OCI-LY1 (cell line): ENCODE results near the gene PBX3.

ENCODE experiments used
- H2AFZ ChIP-seq: fragments of 200-600 bp; sonication (generic), shearing (Covaris generic); 2 replicates; pipeline ENCODE4 v1.6.0; 2014; ENCODE audit warnings: antibody characterized with exemption, mild to moderate bottlenecking, low read length
- H3F3A ChIP-seq: fragments of 200-600 bp; sonication (generic), shearing (Covaris generic); 2 replicates; pipeline ENCODE4 v1.6.0; 2014; ENCODE audit warnings: mild to moderate bottlenecking, antibody characterized with exemption, low read length, moderate library complexity; ENCODE audit not compliant: insufficient read depth
- H3K27ac ChIP-seq: fragments of 200-600 bp; sonication (generic); 2 replicates; pipeline ENCODE4 v1.5.1; 2014; ENCODE audit warnings: low read length, mixed run types, mild to moderate bottlenecking, low read depth; ENCODE audit not compliant: poor library complexity, severe bottlenecking
- H3K27me3 ChIP-seq: fragments of 200-600 bp; sonication (generic); 2 replicates; pipeline ENCODE4 v1.6.0; 2014; ENCODE audit warnings: antibody characterized with exemption, mild to moderate bottlenecking, low read length, moderate library complexity; ENCODE audit not compliant: insufficient read depth
- H3K36me3 ChIP-seq: fragments of 200-600 bp; sonication (generic); 2 replicates; pipeline ENCODE4 v1.6.1; 2014; ENCODE audit warnings: mild to moderate bottlenecking, antibody characterized with exemption, low read length, moderate library complexity, mixed read lengths; ENCODE audit not compliant: insufficient read depth
- H3K4me1 ChIP-seq: fragments of 200-600 bp; sonication (generic); 2 replicates; pipeline ENCODE4 v1.5.1; 2014; ENCODE audit warnings: mild to moderate bottlenecking, low read length, moderate library complexity; ENCODE audit not compliant: insufficient read depth, severe bottlenecking
- H3K4me2 ChIP-seq: fragments of 200-600 bp; sonication (generic), shearing (Covaris generic); 2 replicates; pipeline ENCODE4 v1.6.1; 2014; ENCODE audit warnings: low read length
- H3K4me3 ChIP-seq: fragments of 200-600 bp; sonication (generic); 2 replicates; pipeline ENCODE4 v1.5.1; 2014; ENCODE audit warnings: low read length, low read depth, mild to moderate bottlenecking, mixed read lengths; ENCODE audit not compliant: poor library complexity, severe bottlenecking
- H3K79me2 ChIP-seq: fragments of 200-600 bp; shearing (Covaris generic); 2 replicates; pipeline ENCODE4 v1.6.1; 2016; ENCODE audit warnings: mixed run types, low read length, mixed read lengths; ENCODE audit not compliant: insufficient read depth
- H3K9ac ChIP-seq: fragments of 200-600 bp; sonication (generic), shearing (Covaris generic); 2 replicates; pipeline ENCODE4 v1.6.1; 2014; ENCODE audit warnings: mild to moderate bottlenecking, low read length, mixed read lengths
- H3K9me2 ChIP-seq: fragments of 200-600 bp; sonication (generic), shearing (Covaris generic); 2 replicates; pipeline ENCODE4 v1.6.1; 2014; ENCODE audit warnings: low read depth, mild to moderate bottlenecking, low read length, mixed read lengths
- H3K9me3 ChIP-seq: fragments of 200-600 bp; shearing (Covaris generic); 2 replicates; pipeline ENCODE4 v1.6.1; 2014; ENCODE audit warnings: low read length, mixed read lengths
- H4K20me1 ChIP-seq: fragments of 200-600 bp; sonication (generic), shearing (Covaris generic); 2 replicates; pipeline ENCODE4 v1.6.0; 2016; ENCODE audit warnings: mild to moderate bottlenecking, low read length; ENCODE audit not compliant: insufficient read depth
- CTCF ChIP-seq: fragments of 200-600 bp; sonication (generic), shearing (Covaris generic); IDR thresholded peaks from 2 replicates; pipeline ENCODE4 v1.5.1; 2017; ENCODE audit warnings: mild to moderate bottlenecking, antibody characterized with exemption, low read length, moderate library complexity, mixed read lengths
- EZH2 ChIP-seq: fragments of 200-600 bp; sonication (generic), shearing (Covaris generic); IDR thresholded peaks from 2 replicates; pipeline ENCODE4 v1.8.0; 2017; ENCODE audit warnings: borderline replicate concordance, mixed run types, mild to moderate bottlenecking, antibody characterized with exemption, low read length, moderate library complexity, mixed read lengths

The PBX3 gene

DNA sequence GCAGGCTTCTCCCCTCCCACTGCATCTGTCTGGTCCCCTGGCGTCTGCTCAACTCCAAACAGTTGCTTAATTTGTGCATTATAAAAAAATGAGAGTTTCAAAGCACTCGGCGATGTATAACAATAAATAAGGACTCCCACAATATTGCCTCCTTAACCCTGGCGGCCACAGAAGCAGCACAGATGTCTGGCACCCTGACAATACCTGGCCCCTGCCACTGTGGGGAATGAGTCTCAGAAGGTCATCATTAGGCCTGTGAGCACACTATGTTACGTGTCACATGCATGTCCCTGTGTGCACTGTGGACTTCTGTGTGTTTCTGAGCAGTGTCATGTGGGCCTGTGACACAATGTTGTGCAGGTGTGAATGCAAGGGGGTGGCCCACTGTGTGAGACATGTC is 236.5 kb downstream of the PBX3 start:
- no peaks in the 10 kb centered on the region for H3K36me3 ChIP-seq
- TF ChIP-seq CTCF, result no peak
- TF ChIP-seq EZH2, result no peak
- no peak overlapping the region for H2AFZ ChIP-seq
- H3K4me1 ChIP-seq, result no peaks in the 10 kb centered on the region
- no peak overlapping the region for H3K9ac ChIP-seq
- no peaks in the 10 kb centered on the region for H4K20me1 ChIP-seq
- no peaks in the 10 kb centered on the region for H3K9me2 ChIP-seq
- H3K27ac ChIP-seq, result no peak overlapping the region
- peaks cover 9% of the 10 kb centered on the region for H3K9me3 ChIP-seq
- H3K4me2 ChIP-seq, result no peak overlapping the region
- no peaks in the 10 kb centered on the region for H3F3A ChIP-seq
- H3K4me3 ChIP-seq, result no peak overlapping the region
- no peaks in the 10 kb centered on the region for H3K27me3 ChIP-seq
- no peaks in the 10 kb centered on the region for H3K79me2 ChIP-seq

GRCh38 chr9:125984461-125984860 is 237.3 kb downstream of the PBX3 start:
- no peaks in the 10 kb centered on the region for H3K36me3 ChIP-seq
- TF ChIP-seq CTCF (no peak), EZH2 (no peak)
- H3K27me3 ChIP-seq, result no peaks in the 10 kb centered on the region
- H2AFZ ChIP-seq, result no peak overlapping the region
- H3K4me3 ChIP-seq, result no peak overlapping the region
- no peaks in the 10 kb centered on the region for H3K4me1 ChIP-seq
- H3K9me2 ChIP-seq, result no peaks in the 10 kb centered on the region
- H3F3A ChIP-seq, result no peaks in the 10 kb centered on the region
- no peaks in the 10 kb centered on the region for H4K20me1 ChIP-seq
- H3K9ac ChIP-seq, result no peak overlapping the region
- no peaks in the 10 kb centered on the region for H3K79me2 ChIP-seq
- H3K27ac ChIP-seq, result no peak overlapping the region
- no peak overlapping the region for H3K4me2 ChIP-seq
- H3K9me3 ChIP-seq, result peaks cover 5% of the 10 kb centered on the region

- Histone ChIP-seq H3K79me2 (no peaks in the 10 kb centered on the region), H4K20me1 (no peaks in the 10 kb centered on the region), H2AFZ (no peak overlapping the region), H3F3A (no peaks in the 10 kb centered on the region), H3K9me3 (no peaks in the 10 kb centered on the region), H3K27ac (no peak overlapping the region), H3K4me2 (no peak overlapping the region), H3K9ac (no peak overlapping the region), H3K36me3 (no peaks in the 10 kb centered on the region), H3K27me3 (no peaks in the 10 kb centered on the region), H3K9me2 (no peaks in the 10 kb centered on the region), H3K4me3 (no peak overlapping the region), H3K4me1 (no peaks in the 10 kb centered on the region)
- TF ChIP-seq CTCF (no peak), EZH2 (no peak)
These were observed 238.2 kb downstream of the PBX3 start for GRCh38 chr9:125985142-125985997.
